ENCODE measurements around the gene CEP44.

DNA sequence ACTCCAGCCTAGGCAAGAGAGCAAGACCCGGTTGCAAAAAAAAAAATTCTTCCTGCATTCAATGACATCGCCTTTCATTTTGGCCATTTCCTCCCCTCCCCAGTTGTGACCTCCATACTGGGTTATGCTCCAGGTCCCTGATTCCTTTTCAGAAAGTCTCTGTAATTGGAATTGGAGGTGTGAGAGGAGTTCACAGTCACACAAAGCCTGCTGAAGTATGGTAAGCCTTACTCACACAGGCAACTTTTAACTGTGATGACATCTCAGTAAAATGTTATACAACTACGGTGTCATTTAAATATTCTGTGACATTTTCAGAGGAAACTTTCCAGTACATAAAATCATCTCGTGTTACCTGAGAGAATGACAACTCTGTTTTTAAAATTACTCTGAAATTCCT, 73.6 kb downstream of the CEP44 start:
- TF ChIP-seq, protein P1, sequence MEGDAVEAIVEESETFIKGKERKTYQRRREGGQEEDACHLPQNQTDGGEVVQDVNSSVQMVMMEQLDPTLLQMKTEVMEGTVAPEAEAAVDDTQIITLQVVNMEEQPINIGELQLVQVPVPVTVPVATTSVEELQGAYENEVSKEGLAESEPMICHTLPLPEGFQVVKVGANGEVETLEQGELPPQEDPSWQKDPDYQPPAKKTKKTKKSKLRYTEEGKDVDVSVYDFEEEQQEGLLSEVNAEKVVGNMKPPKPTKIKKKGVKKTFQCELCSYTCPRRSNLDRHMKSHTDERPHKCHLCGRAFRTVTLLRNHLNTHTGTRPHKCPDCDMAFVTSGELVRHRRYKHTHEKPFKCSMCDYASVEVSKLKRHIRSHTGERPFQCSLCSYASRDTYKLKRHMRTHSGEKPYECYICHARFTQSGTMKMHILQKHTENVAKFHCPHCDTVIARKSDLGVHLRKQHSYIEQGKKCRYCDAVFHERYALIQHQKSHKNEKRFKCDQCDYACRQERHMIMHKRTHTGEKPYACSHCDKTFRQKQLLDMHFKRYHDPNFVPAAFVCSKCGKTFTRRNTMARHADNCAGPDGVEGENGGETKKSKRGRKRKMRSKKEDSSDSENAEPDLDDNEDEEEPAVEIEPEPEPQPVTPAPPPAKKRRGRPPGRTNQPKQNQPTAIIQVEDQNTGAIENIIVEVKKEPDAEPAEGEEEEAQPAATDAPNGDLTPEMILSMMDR (IDR thresholded peaks at IDR 0.05; ENCODE audit: borderline replicate concordance, extremely low read depth, low read length, poor library complexity, severe bottlenecking) = no peak
- no peak for TF ChIP-seq EZH2 (IDR thresholded peaks at IDR 0.05; ENCODE audit: borderline replicate concordance, low read depth, low read length, severe bottlenecking)

All from DND-41 (cell line).